Measurements from ENCODE around the gene EPHA3. TPM values are rescaled to one million over a fixed set of nuclear protein-coding genes. Genes with fewer than 3 reads are reported as not detected.

EPHA3 gene
- total RNA-seq, 1 donor from 2014 or later = 27.7 TPM

- Histone ChIP-seq H3K9ac (ENCODE audit: low read depth in 1 of 3, low read length in 3 of 3) (no peak overlapping the region), H3K9me3 (ENCODE audit: control insufficient read depth in 3 of 3, low read length in 3 of 3) (no peaks in the 10 kb centered on the region), H3K27ac (ENCODE audit: low read depth, low read length) (no peak overlapping the region), H3K36me3 (ENCODE audit: control insufficient read depth in 3 of 3, insufficient read depth in 3 of 3, low read length in 3 of 3) (no peaks in the 10 kb centered on the region), H3K4me3 (ENCODE audit: low read length in 3 of 3) (no peak overlapping the region), H3K4me1 (ENCODE audit: control insufficient read depth in 3 of 3, insufficient read depth in 3 of 3, low read length in 3 of 3) (no peaks in the 10 kb centered on the region), H3K27me3 (ENCODE audit: control insufficient read depth in 3 of 3, insufficient read depth in 3 of 3, low read length in 3 of 3) (no peaks in the 10 kb centered on the region)
These were observed 66.1 kb downstream of the EPHA3 start for GRCh38 chr3:89173546-89173945.

GRCh38 chr3:89179355-89180001, 72.1 kb downstream of the EPHA3 start:
- no peaks in the 10 kb centered on the region for H3K27me3 ChIP-seq (ENCODE audit: control insufficient read depth in 3 of 3, insufficient read depth in 3 of 3, low read length in 3 of 3)
- no peaks in the 10 kb centered on the region for H3K4me1 ChIP-seq (ENCODE audit: control insufficient read depth in 3 of 3, insufficient read depth in 3 of 3, low read length in 3 of 3)
- no peaks in the 10 kb centered on the region for H3K36me3 ChIP-seq (ENCODE audit: control insufficient read depth in 3 of 3, insufficient read depth in 3 of 3, low read length in 3 of 3)
- no peaks in the 10 kb centered on the region for H3K9me3 ChIP-seq (ENCODE audit: control insufficient read depth in 3 of 3, low read length in 3 of 3)
- no peak overlapping the region for H3K9ac ChIP-seq (ENCODE audit: low read depth in 1 of 3, low read length in 3 of 3)
- no peak overlapping the region for H3K4me3 ChIP-seq (ENCODE audit: low read length in 3 of 3)
- H3K27ac ChIP-seq (ENCODE audit: low read depth, low read length) = no peak overlapping the region

DNA sequence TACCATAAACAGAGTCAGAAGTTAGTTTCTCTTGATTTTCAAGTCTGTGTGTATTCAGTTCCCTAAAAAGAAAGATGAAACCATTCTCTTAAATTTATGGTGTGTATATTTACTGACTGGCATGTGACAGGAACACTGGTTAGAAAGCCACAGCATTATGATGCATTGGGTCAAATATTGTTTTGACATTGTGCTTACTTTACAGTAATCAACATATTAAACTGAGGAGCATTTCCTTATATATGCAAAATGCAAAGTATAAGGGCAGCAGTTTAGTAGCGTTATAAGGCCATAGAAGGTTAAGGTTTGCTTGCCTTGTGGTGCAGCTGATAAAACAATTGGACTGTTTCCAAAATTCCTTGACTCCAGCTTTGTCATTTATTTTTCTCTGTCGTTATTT, 72.9 kb downstream of the EPHA3 start:
- Histone ChIP-seq H3K27ac (ENCODE audit: low read depth, low read length) (no peak overlapping the region), H3K27me3 (ENCODE audit: control insufficient read depth in 3 of 3, insufficient read depth in 3 of 3, low read length in 3 of 3) (no peaks in the 10 kb centered on the region), H3K4me3 (ENCODE audit: low read length in 3 of 3) (no peak overlapping the region), H3K4me1 (ENCODE audit: control insufficient read depth in 3 of 3, insufficient read depth in 3 of 3, low read length in 3 of 3) (no peaks in the 10 kb centered on the region), H3K36me3 (ENCODE audit: control insufficient read depth in 3 of 3, insufficient read depth in 3 of 3, low read length in 3 of 3) (no peaks in the 10 kb centered on the region), H3K9ac (ENCODE audit: low read depth in 1 of 3, low read length in 3 of 3) (no peak overlapping the region), H3K9me3 (ENCODE audit: control insufficient read depth in 3 of 3, low read length in 3 of 3) (no peaks in the 10 kb centered on the region)

DNA sequence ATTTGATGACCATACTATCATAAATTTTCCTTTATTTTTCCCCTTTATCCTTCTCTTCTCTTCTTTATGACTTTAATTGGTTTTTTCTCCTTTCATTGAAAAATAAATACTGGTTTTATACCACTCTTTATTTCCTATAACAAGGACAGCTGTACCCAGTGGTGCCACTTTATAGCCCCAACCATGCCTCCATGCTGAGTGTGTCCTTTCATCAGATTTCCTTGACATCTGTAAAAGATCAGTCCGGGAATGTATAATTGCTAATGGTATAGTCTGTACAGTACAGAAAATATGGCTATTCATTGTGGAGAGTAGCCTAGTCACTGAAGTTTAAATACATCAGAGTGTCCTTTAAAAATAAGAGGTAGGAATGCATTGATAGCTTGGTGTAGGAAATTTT, 74.6 kb downstream of the EPHA3 start:
- H3K27me3 ChIP-seq (ENCODE audit: control insufficient read depth in 3 of 3, insufficient read depth in 3 of 3, low read length in 3 of 3) = no peaks in the 10 kb centered on the region
- no peaks in the 10 kb centered on the region for H3K4me1 ChIP-seq (ENCODE audit: control insufficient read depth in 3 of 3, insufficient read depth in 3 of 3, low read length in 3 of 3)
- no peaks in the 10 kb centered on the region for H3K36me3 ChIP-seq (ENCODE audit: control insufficient read depth in 3 of 3, insufficient read depth in 3 of 3, low read length in 3 of 3)
- no peak overlapping the region for H3K27ac ChIP-seq (ENCODE audit: low read depth, low read length)
- H3K9me3 ChIP-seq (ENCODE audit: control insufficient read depth in 3 of 3, low read length in 3 of 3) = no peaks in the 10 kb centered on the region
- H3K4me3 ChIP-seq (ENCODE audit: low read length in 3 of 3) = no peak overlapping the region
- H3K9ac ChIP-seq (ENCODE audit: low read depth in 1 of 3, low read length in 3 of 3) = no peak overlapping the region

- Histone ChIP-seq H3K9me3 (ENCODE audit: control insufficient read depth in 3 of 3, low read length in 3 of 3) (no peaks in the 10 kb centered on the region), H3K4me1 (ENCODE audit: control insufficient read depth in 3 of 3, insufficient read depth in 3 of 3, low read length in 3 of 3) (no peaks in the 10 kb centered on the region), H3K27ac (ENCODE audit: low read depth, low read length) (no peak overlapping the region), H3K9ac (ENCODE audit: low read depth in 1 of 3, low read length in 3 of 3) (no peak overlapping the region), H3K36me3 (ENCODE audit: control insufficient read depth in 3 of 3, insufficient read depth in 3 of 3, low read length in 3 of 3) (no peaks in the 10 kb centered on the region), H3K4me3 (ENCODE audit: low read length in 3 of 3) (no peak overlapping the region), H3K27me3 (ENCODE audit: control insufficient read depth in 3 of 3, insufficient read depth in 3 of 3, low read length in 3 of 3) (no peaks in the 10 kb centered on the region)
These were observed 77.0 kb downstream of the EPHA3 start for GRCh38 chr3:89184151-89184995.

DNA sequence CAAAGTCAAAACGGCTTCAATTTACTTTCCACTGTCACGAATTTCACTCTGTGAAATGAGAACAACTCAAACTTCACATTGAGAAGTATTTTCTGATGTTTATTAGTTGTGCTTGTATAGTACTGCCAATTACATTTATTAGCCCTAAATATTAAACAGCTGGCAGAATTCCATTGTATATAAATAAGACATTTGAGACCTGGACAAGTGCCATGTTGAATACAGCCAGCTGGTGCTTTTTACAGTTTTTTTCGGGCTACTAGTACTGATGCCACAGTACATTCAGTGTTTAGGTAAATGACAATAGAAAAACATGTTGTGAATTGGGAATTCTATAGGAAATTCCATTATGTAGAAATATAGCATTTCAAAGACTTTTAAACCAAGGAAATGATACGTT, 79.0 kb downstream of the EPHA3 start:
- Histone ChIP-seq H3K27me3 (ENCODE audit: control insufficient read depth in 3 of 3, insufficient read depth in 3 of 3, low read length in 3 of 3) (no peaks in the 10 kb centered on the region), H3K36me3 (ENCODE audit: control insufficient read depth in 3 of 3, insufficient read depth in 3 of 3, low read length in 3 of 3) (no peaks in the 10 kb centered on the region), H3K4me3 (ENCODE audit: low read length in 3 of 3) (no peak overlapping the region), H3K4me1 (ENCODE audit: control insufficient read depth in 3 of 3, insufficient read depth in 3 of 3, low read length in 3 of 3) (no peaks in the 10 kb centered on the region), H3K27ac (ENCODE audit: low read depth, low read length) (no peak overlapping the region), H3K9me3 (ENCODE audit: control insufficient read depth in 3 of 3, low read length in 3 of 3) (no peaks in the 10 kb centered on the region), H3K9ac (ENCODE audit: low read depth in 1 of 3, low read length in 3 of 3) (no peak overlapping the region)

DNA sequence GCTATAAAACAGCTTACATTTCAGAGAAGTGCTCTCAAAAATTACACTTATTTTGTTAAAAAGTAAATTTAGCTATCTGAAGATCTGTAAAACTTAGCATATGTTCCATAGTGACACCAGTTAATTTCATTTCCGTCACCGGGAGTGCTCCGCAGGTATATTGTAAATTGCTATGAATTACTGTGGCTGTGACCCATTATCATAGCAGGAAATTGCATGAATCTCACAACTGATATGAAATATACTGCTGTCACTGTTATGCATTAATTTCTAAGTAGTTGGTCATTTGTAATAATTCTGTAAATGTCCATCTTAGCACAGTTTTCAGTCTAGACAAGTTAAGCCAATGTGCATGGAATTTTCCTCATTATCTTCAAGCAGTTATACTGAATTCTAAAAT, 91.2 kb downstream of the EPHA3 start:
- H3K36me3 ChIP-seq (ENCODE audit: control insufficient read depth in 3 of 3, insufficient read depth in 3 of 3, low read length in 3 of 3) = no peaks in the 10 kb centered on the region
- H3K4me3 ChIP-seq (ENCODE audit: low read length in 3 of 3) = no peak overlapping the region
- no peak overlapping the region for H3K9ac ChIP-seq (ENCODE audit: low read depth in 1 of 3, low read length in 3 of 3)
- H3K9me3 ChIP-seq (ENCODE audit: control insufficient read depth in 3 of 3, low read length in 3 of 3) = no peaks in the 10 kb centered on the region
- H3K27me3 ChIP-seq (ENCODE audit: control insufficient read depth in 3 of 3, insufficient read depth in 3 of 3, low read length in 3 of 3) = no peaks in the 10 kb centered on the region
- no peak overlapping the region for H3K27ac ChIP-seq (ENCODE audit: low read depth, low read length)
- H3K4me1 ChIP-seq (ENCODE audit: control insufficient read depth in 3 of 3, insufficient read depth in 3 of 3, low read length in 3 of 3) = no peaks in the 10 kb centered on the region

DNA sequence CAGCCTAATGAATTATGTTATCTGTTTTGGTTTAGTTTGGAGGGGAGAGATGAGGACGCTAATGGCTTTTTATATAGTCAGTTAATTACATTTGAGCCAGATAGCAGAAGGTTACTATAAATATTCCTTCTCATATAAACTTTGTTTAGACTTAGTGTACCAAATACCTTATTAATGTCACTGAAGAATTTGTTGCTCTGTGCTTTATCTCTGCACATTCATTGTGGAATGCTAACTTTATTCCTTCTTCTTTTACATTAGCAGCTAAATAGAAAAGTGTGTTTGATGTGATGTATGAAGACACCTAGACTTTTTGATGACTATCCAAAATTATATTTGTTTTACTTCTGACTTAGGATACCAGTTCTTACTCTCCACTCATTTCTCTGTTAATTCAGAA, 105.2 kb downstream of the EPHA3 start:
- no peaks in the 10 kb centered on the region for H3K9me3 ChIP-seq (ENCODE audit: control insufficient read depth in 3 of 3, low read length in 3 of 3)
- no peaks in the 10 kb centered on the region for H3K27me3 ChIP-seq (ENCODE audit: control insufficient read depth in 3 of 3, insufficient read depth in 3 of 3, low read length in 3 of 3)

DNA sequence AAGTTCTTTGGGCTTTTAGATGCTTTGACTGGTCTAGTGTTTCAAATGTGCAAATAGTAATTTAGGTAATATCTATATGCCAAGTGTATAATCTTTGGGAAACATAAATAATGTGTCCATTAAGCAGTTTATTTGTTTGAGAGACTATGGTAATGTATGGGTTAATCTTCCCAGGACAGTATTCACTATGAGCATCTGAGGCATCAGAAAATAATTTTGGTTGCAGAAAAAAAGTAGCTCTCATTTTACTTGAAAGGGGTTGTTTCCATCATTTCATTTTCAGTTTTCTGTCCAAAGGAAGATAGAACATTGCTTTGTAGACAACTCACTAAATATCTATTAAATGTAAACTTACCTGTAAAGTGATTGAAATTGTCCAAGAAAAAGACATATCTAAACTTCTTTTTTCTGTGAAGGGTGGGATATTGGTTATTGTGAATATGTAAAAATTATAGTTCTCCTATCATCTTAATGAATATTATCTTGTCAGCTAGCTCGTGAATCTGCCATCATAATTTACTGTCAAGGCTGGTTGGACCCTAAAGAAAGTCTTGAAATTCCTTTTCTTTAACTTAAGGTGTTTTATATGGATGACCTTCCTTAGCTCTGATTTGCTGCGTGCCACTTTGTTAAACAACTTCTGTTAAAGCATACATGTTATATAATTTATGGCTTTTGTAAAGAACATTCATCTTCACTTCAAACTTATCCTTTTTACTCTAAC, 108.8 kb downstream of the EPHA3 start:
- Histone ChIP-seq H3K36me3 (ENCODE audit: control insufficient read depth in 3 of 3, insufficient read depth in 3 of 3, low read length in 3 of 3) (no peaks in the 10 kb centered on the region), H3K9ac (ENCODE audit: low read depth in 1 of 3, low read length in 3 of 3) (no peak overlapping the region), H3K9me3 (ENCODE audit: control insufficient read depth in 3 of 3, low read length in 3 of 3) (no peaks in the 10 kb centered on the region), H3K4me3 (ENCODE audit: low read length in 3 of 3) (peak overlapping the region in 1 of 3 donors; percentile 7), H3K4me1 (ENCODE audit: control insufficient read depth in 3 of 3, insufficient read depth in 3 of 3, low read length in 3 of 3) (no peaks in the 10 kb centered on the region), H3K27ac (ENCODE audit: low read depth, low read length) (no peak overlapping the region), H3K27me3 (ENCODE audit: control insufficient read depth in 3 of 3, insufficient read depth in 3 of 3, low read length in 3 of 3) (no peaks in the 10 kb centered on the region)

More for the DNA sequence above, 105.2 kb downstream of the EPHA3 start:
- H3K4me3 ChIP-seq (ENCODE audit: low read length in 3 of 3) = no peak overlapping the region
- no peak overlapping the region for H3K27ac ChIP-seq (ENCODE audit: low read depth, low read length)
- no peaks in the 10 kb centered on the region for H3K4me1 ChIP-seq (ENCODE audit: control insufficient read depth in 3 of 3, insufficient read depth in 3 of 3, low read length in 3 of 3)
- no peaks in the 10 kb centered on the region for H3K36me3 ChIP-seq (ENCODE audit: control insufficient read depth in 3 of 3, insufficient read depth in 3 of 3, low read length in 3 of 3)
- no peak overlapping the region for H3K9ac ChIP-seq (ENCODE audit: low read depth in 1 of 3, low read length in 3 of 3)

DNA sequence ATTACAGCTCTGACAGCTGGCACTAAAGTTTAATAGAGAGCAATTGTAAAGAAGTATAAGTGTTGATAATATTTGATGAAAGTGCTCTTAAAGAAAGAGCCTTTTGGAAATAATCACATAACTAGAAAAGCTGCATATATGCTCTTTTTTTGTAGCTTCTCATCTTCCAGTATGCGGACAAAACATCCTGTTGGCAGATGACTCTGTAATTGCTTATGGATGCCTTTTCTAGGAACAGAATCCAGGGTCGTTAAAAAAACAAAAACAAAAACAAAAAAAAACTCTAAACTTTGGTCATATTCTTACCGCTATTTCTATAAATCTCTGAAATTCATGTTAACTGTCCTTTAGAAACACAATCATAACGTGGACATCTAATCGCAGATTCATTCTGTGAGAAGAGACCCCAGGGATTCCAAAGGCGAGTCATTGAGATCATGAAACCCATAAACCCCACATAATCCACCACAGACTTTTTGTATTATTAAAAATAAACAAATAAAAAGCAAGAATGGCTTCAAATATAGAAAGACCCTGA, 109.8 kb downstream of the EPHA3 start:
- no peaks in the 10 kb centered on the region for H3K4me1 ChIP-seq (ENCODE audit: control insufficient read depth in 3 of 3, insufficient read depth in 3 of 3, low read length in 3 of 3)
- H3K9ac ChIP-seq (ENCODE audit: low read depth in 1 of 3, low read length in 3 of 3) = no peak overlapping the region
- no peak overlapping the region for H3K27ac ChIP-seq (ENCODE audit: low read depth, low read length)
- peak overlapping the region in 1 of 3 donors; percentile 34 for H3K4me3 ChIP-seq (ENCODE audit: low read length in 3 of 3)
- no peaks in the 10 kb centered on the region for H3K27me3 ChIP-seq (ENCODE audit: control insufficient read depth in 3 of 3, insufficient read depth in 3 of 3, low read length in 3 of 3)
- H3K9me3 ChIP-seq (ENCODE audit: control insufficient read depth in 3 of 3, low read length in 3 of 3) = no peaks in the 10 kb centered on the region
- H3K36me3 ChIP-seq (ENCODE audit: control insufficient read depth in 3 of 3, insufficient read depth in 3 of 3, low read length in 3 of 3) = no peaks in the 10 kb centered on the region

All from skeletal muscle tissue (tissue), 4 donors.